GM12878 (cell line): ENCODE measurements around the gene CRYGN.

Experiments
- BRCA1 ChIP-seq: IDR thresholded peaks from 2 replicates; pipeline ENCODE4 v1.6.1; 2011; ENCODE audit warnings: low read depth, low read length, improper control_type of control experiment
- CBFB ChIP-seq: IDR thresholded peaks from 2 replicates; pipeline ENCODE4 v1.6.1; 2016; ENCODE audit warnings: antibody characterized with exemption, low read depth
- CTCF ChIP-seq, 3 experiments: IDR thresholded peaks in 2 of 3; conservative IDR thresholded peaks in 1 of 3; 2 replicates each; pipeline ENCODE4 v1.5.1; 2011; ENCODE audit warnings: low read depth in 3 of 3, low read length in 3 of 3, mild to moderate bottlenecking in 3 of 3, control low read depth in 2 of 3, moderate library complexity in 2 of 3, inconsistent platforms in 1 of 3, mixed read lengths in 1 of 3; ENCODE audit not compliant: control insufficient read depth in 2 of 3, insufficient read depth in 1 of 3; ENCODE audit errors: extremely low read depth in 1 of 3
- E2F4 ChIP-seq: IDR thresholded peaks from 2 replicates; pipeline ENCODE4 v1.6.1; 2012; ENCODE audit warnings: low read depth, low read length, improper control_type of control experiment
- MAX ChIP-seq: IDR thresholded peaks from 2 replicates; pipeline ENCODE4 v1.6.1; 2012; ENCODE audit warnings: low read depth, low read length, improper control_type of control experiment
- PAX8 ChIP-seq: fragments of 450-650 bp; IDR thresholded peaks from 2 replicates; pipeline ENCODE4 v1.6.1; 2017; ENCODE audit warnings: mild to moderate bottlenecking, moderate library complexity
- POLR2AphosphoS5 ChIP-seq: IDR thresholded peaks from 2 replicates; pipeline ENCODE4 v1.6.1; 2011; ENCODE audit warnings: mild to moderate bottlenecking, low read length, inconsistent platforms
- RELA ChIP-seq: fragments of 450-650 bp; IDR thresholded peaks from 2 replicates; pipeline ENCODE4 v1.8.0; 2014; ENCODE audit warnings: borderline replicate concordance; ENCODE audit not compliant: partially characterized antibody
- SP1 ChIP-seq: IDR thresholded peaks from one replicate; pipeline ENCODE4 v1.6.1; 2011; ENCODE audit warnings: low read depth, low read length
- SRF ChIP-seq, 2 experiments: IDR thresholded peaks; 2 replicates each; pipeline ENCODE4 v1.6.1; 2011; ENCODE audit warnings: low read depth in 2 of 2, low read length in 2 of 2, mild to moderate bottlenecking in 1 of 2, moderate library complexity in 1 of 2
- ZNF384 ChIP-seq: IDR thresholded peaks from 2 replicates; pipeline ENCODE4 v1.6.1; 2012; ENCODE audit warnings: low read depth, mild to moderate bottlenecking, low read length, improper control_type of control experiment, borderline replicate concordance

- TF ChIP-seq E2F4 (no peak), CTCF (IDR thresholded peaks at IDR 0.05 in 2 of 3, conservative IDR thresholded peaks at IDR 0.05 in 1 of 3; ENCODE audit: control insufficient read depth in 2 of 3, extremely low read depth in 1 of 3, insufficient read depth in 1 of 3, low read depth in 3 of 3, low read length in 3 of 3) (no peak), BRCA1 (no peak), RELA (no peak), POLR2AphosphoS5 (no peak), CBFB (no peak), ZNF384 (no peak), MAX (no peak), PAX8 (no peak), SP1 (no peak), SRF (IDR thresholded peaks at IDR 0.05; ENCODE audit: low read depth in 2 of 2, low read length in 2 of 2) (no peak)
Measured at GRCh38 chr7:151431281-151431767, 8.6 kb downstream of the CRYGN start.
